CD4-positive, alpha-beta T cell treated with Interleukin-17A for 4 hours (primary cell): ENCODE data around the gene PTPRE.
"Not testable (repeated sequence)": the region's sequence is repeated elsewhere in the genome, so short reads cannot be mapped to it uniquely, and the experiment has no call there.

ENCODE experiments used
- DNase-seq: peaks from one replicate; pipeline ENCODE4 v3.0.0-alpha.2; 2020; ENCODE audit warnings: mixed read lengths

Gene PTPRE

DNA sequence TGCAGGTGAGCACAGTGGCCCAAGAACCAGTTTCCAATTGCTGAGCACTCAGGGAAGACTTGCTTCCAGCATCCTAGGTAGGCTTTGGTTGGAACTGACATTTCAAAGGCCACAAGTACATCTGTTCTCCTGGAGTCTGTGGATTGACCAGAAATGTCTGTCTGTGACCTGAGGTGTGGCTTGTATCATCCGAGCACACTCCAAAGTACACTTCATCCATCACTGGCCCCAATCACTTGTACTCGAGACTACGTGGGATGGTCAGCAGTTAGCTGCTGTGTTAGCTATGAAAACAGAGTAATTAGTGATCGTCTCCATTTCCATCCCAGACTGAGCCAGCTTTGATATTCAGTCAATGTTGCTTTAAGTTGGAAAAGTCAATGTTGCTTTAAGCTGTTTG lies 174.3 kb downstream of the PTPRE start:
- no peak for DNase-seq

DNA sequence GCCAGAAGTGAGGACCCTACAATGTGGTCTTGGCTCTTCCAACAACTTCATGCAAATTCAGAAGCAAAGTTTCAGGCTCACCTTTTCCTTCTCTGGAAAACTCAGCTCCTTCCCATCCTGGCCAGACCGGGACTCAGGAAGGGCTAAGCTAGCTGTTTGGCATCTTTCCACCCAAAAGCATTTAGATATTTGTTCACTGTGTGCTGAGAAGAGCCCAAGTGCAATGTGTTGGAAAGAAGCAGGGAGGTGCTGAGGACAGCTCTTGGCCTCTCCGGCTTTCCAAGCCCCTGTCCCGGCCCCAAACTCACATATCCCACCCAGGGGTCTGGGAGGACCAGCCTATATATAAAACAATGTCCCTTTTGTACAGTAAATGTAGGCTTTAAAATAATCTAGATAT lies 174.8 kb downstream of the PTPRE start:
- DNase-seq, result no peak

GRCh38 chr10:128083191-128083895 lies 176.4 kb downstream of the PTPRE start:
- DNase-seq, result no peak

DNA sequence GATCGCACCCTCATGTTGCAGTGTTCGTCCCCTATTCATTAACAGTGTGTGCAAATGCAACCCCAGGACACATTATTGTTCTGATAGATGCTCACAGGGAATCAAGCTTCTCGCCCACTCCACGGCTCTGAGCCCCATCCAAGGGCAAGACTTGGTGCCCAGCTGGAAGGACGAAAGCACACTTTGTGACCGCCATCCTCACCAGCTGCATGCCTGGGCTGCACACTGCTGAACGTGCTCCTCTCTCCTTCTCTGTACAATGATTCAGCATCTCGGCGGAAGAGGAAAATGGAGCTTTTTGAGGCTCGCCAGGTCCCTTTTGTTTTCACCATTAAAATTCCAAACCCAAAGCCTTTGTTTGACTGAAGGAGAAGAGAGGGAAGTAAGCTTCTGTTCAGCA lies 177.5 kb downstream of the PTPRE start:
- no peak for DNase-seq

DNA sequence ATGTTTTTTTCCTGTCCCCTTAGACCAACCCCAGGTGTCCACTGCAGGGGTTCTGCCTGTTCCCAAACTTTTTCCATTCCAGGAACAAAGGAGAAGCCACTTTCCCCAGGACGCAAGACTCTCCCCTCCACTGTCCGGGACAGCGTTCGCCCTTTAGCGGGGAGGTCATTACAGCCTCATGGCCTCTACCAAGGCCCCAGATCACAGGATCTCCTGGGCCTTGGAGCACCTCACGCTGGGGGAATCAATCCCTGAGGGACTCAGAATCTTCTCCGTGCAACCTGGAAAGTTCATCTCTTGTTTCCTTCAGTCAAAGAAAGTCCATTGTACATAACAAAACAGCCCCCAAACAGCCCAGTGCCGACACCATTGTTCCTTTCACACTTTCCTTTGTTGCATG lies 178.1 kb downstream of the PTPRE start:
- DNase-seq, result no peak

DNA sequence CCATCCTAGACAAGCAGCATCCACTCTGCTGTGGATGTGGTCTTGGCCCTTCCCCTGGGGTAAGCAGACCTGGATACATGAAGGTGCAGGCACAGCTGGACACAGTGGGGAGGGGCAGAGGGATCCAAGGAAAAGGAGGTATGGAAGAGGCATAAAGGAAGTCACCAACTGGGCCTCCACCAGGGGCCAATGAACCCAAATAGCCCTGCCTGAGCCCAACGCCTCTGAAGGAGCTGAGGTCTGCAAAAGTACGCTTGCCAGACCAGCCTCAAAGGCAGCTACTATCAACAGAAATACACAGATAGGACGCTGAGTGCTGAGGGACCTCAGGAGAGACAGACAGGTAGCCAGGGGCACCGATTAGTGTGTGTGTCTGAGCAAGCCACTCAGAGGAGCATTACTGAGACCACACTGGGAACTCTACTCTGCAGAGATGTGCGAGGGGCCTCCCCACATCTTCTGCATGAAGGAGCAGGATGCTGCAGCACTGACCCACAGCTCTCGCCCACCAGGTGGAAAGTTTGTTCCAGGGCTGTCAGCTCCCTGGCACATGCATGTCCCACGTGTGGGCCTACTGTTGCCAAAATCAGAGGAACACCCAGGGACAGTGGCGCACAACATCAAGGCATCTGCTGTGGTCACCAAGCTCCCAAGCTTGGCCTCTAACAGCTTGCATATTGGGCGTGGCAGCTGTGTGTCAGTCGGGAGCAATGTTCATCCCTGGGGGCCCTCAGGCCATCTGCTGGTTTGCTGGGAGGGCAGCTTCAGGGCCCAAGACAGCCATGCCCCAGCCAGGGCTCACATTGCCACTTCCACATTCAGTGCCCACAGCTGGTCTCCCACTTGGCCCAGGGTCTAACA lies 179.3 kb downstream of the PTPRE start:
- DNase-seq, result no peak

GRCh38 chr10:128087146-128087883 lies 180.4 kb downstream of the PTPRE start:
- no peak for DNase-seq

GRCh38 chr10:128087884-128088709 lies 181.2 kb downstream of the PTPRE start:
- DNase-seq, result no peak

DNA sequence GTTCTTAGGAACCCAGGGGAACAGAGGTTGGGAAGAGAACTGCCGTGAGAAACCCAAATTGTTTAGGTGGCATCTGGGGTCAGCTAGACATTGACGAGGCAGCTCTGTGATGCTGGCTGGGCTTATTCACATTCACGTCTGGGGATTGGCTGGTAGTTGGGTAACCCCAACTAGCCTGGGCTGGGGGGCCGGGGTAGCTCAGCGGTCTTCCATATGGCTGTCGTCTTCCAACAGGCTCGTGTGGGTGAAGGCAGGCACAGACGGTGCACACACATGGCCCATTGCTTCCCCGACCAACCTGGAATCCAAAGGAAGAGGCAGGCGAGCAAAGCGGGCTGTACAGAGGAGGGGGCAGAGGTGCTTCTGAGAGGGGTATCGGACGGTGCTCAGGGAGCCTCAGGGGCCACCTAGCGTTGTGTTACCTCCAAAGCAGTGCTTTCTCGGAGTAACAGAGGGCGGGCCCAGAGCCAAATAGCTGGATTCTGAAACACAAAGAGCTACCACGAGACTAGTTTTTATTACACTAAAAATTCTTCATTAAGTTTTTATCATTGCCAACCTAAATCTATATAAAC lies 184.8 kb downstream of the PTPRE start:
- no peak for DNase-seq

GRCh38 chr10:128092454-128092853 lies 185.6 kb downstream of the PTPRE start:
- DNase-seq, result no peak

DNA sequence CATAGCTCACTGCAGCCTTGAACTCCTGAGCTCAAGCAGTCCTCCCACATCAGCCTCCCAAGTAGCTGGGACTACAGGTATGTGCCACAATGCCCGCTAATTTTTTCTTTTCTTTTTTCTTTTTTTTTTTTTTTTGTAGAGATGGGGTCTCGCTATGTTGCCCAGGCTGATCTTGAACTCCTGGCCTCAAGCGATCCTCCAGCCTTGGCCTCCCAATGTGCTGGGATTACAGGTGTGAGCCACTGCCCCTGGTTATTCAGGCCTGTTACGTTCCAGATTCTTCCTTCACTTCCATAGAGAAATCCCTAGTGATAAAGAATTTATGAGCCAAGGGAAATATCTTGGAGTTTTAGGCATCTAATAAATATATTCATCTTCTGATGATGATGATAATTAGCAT lies 187.7 kb downstream of the PTPRE start:
- DNase-seq, result not testable (repeated sequence)

DNA sequence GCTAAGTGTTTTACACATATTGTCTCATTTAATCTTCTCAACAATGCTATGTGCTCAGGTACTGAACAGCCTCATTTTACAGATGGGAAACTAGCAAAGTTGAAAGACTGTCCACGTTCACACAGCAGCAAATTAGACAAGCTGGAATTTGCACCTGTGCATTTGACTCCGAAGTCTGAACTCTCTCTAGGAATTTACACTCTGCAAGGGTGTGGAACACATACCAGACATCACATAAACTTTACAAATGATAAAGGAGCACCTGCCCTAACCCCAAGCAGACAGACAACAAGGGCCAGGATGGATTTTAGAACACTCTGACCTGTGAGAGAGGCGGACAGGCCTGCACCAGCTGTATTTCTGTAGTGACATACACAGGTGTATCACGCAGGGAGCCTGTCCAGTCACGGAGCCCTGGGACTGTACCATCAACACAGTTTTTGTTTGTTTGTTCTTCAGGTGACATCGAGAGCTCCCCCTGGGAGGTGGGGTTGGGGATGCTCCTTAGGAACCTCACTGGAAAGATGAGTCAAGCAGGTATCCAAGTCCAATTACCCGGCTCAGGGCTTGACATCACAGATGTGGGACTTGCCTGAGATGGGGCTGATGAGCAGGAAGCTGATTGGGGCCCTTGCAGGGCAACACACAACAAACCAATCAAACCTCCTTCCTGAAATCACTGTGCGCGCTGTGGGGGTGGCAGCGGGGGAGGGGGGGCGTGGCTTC lies 188.3 kb downstream of the PTPRE start:
- DNase-seq, result peak; percentile 76

DNA sequence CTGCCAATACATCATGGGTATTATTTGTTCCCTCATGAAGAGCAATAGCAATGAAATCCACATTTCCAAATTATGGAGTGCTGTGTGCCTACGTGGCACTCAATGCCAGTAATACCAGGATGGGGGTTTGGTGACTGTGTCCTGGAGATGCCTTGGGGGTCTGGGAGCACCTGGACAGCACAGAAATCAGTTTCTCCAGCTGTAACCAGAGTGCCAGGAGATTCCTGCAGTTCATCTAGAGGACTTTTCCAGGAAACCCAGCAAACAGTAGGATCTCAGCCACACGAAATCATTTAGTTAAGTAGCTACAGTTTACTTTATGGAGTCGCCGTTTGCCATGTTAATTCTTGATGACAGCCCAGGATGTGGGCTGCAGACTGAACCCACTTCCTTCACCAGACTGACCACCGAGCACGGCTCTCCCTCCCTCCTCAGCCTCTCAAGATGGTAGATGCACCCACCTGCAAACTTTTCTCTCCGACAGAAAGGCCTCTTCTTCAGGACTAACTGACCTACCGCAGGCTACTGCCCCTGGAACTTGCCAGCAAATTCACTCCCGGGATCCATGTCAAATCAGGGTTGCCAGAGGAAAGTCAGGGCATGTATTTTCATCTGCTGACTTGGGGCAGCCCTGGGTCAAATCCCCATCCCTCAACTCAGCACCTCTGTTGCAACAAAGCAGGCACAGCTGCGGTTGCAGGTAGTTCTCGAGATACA lies 189.0 kb downstream of the PTPRE start:
- DNase-seq, result no peak

- no peak for DNase-seq
Measured at GRCh38 chr10:128096486-128097199, 189.7 kb downstream of the PTPRE start.

DNA sequence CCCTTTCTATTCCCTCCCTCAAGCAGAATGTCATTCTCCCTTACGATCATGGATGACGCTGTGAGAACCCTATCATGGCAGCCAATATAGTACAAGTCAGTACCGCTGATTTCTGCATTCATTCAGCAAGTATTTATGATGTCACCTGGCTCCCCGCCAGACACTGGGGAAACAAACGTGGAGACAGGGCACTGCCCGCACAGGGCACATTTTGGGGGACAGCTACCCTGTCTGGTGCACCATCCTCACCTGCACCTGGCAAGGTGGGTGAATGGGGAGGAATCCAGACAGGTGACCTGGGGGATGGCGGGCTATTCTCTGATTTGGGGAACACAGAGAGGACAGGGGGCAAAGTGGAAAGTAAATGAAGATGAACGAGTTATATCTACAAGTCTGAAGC lies 190.9 kb downstream of the PTPRE start:
- DNase-seq, result no peak

GRCh38 chr10:128098631-128099030 lies 191.7 kb downstream of the PTPRE start:
- no peak for DNase-seq

DNA sequence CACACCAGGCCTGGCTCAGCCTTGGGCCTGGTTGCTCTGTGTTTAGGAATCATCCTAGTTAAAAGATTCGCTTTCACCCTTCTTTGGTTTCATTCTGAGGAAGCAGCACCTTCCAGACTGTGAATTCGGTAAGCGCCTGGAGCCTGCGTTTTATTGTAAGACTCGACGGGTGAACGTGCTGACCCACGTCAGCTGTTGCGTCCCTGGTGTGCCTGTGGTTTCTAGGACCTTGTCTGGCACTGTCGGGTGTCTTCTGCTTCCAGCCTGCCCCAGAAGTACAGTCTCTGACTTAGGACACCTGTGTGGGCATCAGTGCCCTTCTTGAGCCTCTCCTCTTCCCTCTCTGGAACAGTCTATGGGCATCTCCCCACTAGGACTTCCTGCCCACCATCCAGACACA lies 193.0 kb downstream of the PTPRE start:
- no peak for DNase-seq

GRCh38 chr10:128101901-128102300 lies 195.0 kb downstream of the PTPRE start:
- DNase-seq, result no peak

GRCh38 chr10:128102480-128103228 lies 195.8 kb downstream of the PTPRE start:
- no peak for DNase-seq
